ENCODE data around the gene TMIE. TPM values are rescaled to one million over a fixed set of nuclear protein-coding genes. Genes with fewer than 3 reads are reported as not detected.

TMIE gene
- total and polyA plus RNA-seq, 5 donors, result 0.40 to 0.95 (median 0.74) TPM

- intact Hi-C loops (cut with DNase I), result loop anchor here in 1 of 4 donors (10.0 kb wide), 1 partner anchor 124 kb away; no protein-coding TSS in a partner anchor
- H3K4me1 ChIP-seq (ENCODE audit: control insufficient read depth, insufficient read depth, low read length), result no peaks in the 10 kb centered on the region
- WGBS, result 93% methylated on average over 6 of the region's 6 CpGs
- no peak overlapping the region for H3K27ac ChIP-seq (ENCODE audit: low read length)
- no peaks in the 10 kb centered on the region for H3K27me3 ChIP-seq (ENCODE audit: control insufficient read depth, insufficient read depth)
- H3K9me3 ChIP-seq (ENCODE audit: control insufficient read depth, low read length), result no peaks in the 10 kb centered on the region
- DNase-seq (peak in 2 of 3 donors; percentile 13 to 39), ATAC-seq (no peak)
- H3K4me3 ChIP-seq (ENCODE audit: low read length), result no peak overlapping the region
Measured at GRCh38 chr3:46710671-46711295, 9.6 kb downstream of the TMIE start.

DNA sequence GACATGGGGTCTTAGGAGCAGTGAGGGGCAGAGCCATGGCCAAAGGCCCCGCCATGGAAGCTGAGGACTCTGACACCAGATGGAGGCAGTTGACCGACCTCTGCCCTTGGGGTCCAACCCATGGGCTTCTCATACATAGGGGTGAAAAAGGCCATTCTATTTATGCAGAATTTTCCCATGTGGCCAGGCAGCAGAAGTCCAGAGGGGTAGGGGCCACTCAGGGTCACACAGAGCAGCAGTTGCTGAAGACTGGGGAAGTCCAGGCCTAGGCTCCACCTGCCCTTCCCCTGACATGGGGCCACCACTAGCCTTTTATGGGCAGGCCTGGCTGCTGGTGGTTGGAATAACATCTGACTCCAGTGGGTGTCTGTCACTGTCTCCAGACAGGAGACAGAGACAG is 10.1 kb downstream of the TMIE start:
- intact Hi-C loops (cut with DNase I), result loop anchor here in 1 of 4 donors (10.0 kb wide), 1 partner anchor 123 kb away; no protein-coding TSS in a partner anchor
- WGBS, result 96% methylated on average over 2 of the region's 2 CpGs
- Histone ChIP-seq H3K4me3 (ENCODE audit: low read length) (no peak overlapping the region), H3K4me1 (ENCODE audit: control insufficient read depth, insufficient read depth, low read length) (no peaks in the 10 kb centered on the region), H3K27me3 (ENCODE audit: control insufficient read depth, insufficient read depth) (no peaks in the 10 kb centered on the region), H3K27ac (ENCODE audit: low read length) (no peak overlapping the region), H3K9me3 (ENCODE audit: control insufficient read depth, low read length) (no peaks in the 10 kb centered on the region)
- ATAC-seq (no peak), DNase-seq (peak in 1 of 3 donors; percentile 17)

DNA sequence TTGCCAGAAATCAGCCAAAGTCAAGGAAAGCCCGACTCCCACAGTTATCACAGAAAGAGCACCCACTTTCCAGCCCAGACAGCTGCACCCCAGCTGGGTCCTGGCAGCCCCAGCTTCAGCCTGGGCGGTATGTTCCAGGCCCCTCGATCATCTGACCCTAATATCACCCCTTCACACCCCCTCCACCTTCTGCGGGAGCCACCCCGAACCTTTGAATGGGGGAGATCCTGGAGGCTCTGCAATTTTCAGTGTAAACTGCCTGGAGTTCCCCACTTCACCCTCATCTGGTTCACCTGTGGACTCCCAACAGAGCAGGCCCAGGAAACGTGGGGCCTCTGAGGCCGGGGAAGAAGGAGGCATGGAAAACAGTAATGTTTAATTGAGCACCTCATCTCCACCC is 10.6 kb downstream of the TMIE start:
- intact Hi-C loops (cut with DNase I), result loop anchor here in 1 of 4 donors (10.0 kb wide), 1 partner anchor 123 kb away; no protein-coding TSS in a partner anchor
- H3K27ac ChIP-seq (ENCODE audit: low read length), result no peak overlapping the region
- no peak for DNase-seq

DNA sequence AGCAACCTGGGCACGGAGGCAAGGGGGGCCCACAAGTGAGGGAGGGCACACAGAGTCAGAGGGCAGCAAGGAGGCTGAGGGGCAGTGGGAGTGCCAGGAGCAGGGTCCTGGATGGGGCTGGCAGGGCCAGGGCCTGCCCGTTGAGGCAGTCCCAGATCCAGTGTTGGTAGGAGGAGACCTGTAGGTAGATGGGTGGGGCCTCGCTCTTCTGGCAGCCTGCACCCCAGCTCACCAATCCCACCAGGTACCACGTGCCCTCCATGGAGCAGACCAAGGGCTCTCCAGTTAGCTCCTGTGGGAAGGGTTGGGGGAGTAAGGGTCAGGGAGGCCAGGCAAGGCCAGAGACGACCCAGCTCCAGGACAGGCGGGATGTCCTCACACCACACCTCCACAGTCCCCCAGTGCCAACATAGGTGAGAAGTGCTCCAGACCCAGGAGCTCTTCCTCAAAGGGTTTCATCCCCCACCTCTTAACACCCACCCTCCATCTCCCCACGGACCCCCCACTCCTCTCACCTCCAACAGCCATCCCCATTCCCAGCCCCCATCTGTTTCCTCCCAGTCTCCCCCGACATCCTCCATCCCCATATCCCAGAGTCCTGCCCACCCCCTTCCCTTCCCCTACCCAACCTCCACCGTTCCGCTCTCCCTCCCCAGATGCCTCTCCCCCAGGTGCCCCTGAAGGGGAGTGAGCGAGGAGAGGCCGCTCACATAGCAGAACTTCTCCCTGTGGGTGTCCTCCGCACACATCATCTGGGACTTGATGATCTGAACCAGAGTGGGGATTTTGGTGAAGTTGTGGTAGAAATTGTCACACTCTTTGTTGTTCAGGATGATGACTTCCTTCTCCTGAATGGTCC is 11.2 kb downstream of the TMIE start:
- ATAC-seq (no peak), DNase-seq (peak in 1 of 3 donors; percentile 24)
- no peaks in the 10 kb centered on the region for H3K9me3 ChIP-seq (ENCODE audit: control insufficient read depth, low read length)
- intact Hi-C loops (cut with DNase I), result loop anchor here in 1 of 4 donors (10.0 kb wide), 1 partner anchor 122 kb away; no protein-coding TSS in a partner anchor
- WGBS, result 86% methylated on average over 13 of the region's 13 CpGs
- no peak overlapping the region for H3K27ac ChIP-seq (ENCODE audit: low read length)
- H3K4me1 ChIP-seq (ENCODE audit: control insufficient read depth, insufficient read depth, low read length), result no peaks in the 10 kb centered on the region
- H3K27me3 ChIP-seq (ENCODE audit: control insufficient read depth, insufficient read depth), result no peaks in the 10 kb centered on the region
- no peak overlapping the region for H3K4me3 ChIP-seq (ENCODE audit: low read length)

More for the DNA sequence above, 10.6 kb downstream of the TMIE start:
- Histone ChIP-seq H3K4me1 (ENCODE audit: control insufficient read depth, insufficient read depth, low read length) (no peaks in the 10 kb centered on the region), H3K9me3 (ENCODE audit: control insufficient read depth, low read length) (no peaks in the 10 kb centered on the region), H3K4me3 (ENCODE audit: low read length) (no peak overlapping the region), H3K27me3 (ENCODE audit: control insufficient read depth, insufficient read depth) (no peaks in the 10 kb centered on the region)
- 89% methylated on average over 7 of the region's 7 CpGs for WGBS
- no peak for ATAC-seq

DNA sequence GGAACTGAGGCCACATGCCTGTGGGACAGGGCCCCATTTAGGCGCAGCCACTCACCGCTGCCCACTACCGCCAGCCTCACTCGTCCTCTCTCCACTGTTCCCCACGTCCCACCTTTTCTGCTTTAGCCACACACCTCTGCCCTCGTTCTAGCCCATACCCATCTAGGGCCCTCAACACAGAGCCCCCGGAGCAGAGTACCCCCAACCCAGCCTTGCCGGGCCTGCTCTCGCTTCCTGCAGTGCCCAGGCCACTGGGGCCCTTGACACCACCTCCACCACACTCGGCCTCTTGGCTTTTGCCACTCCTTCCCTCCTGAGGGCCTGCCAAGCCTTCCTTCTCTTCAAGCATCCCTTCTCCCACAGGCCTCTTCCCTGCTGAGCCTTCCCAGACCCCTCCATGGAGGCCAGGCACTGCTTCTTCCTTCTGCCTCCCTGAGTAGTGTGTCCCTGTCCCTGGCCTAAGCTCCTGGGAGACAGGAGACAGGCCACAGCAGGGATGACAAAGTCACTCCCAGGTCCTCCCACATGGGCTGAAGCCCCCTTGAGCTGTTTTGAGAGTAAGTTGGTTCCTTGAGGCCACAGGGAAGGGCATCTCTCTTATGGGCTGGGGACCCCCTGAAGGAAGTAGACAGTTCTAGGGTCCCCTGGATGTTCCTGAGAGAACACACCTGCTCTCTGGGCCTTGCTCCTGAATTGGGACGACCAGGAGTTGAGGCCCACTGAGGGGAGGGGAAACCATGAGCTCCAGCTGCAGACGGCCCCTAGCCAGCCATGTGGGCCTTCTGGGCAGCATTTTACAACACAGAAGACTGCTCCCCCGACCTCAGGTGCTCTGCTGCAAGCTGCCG is 12.1 kb downstream of the TMIE start:
- DNase-seq (peak in 1 of 3 donors; percentile 2), ATAC-seq (no peak)
- H3K9me3 ChIP-seq (ENCODE audit: control insufficient read depth, low read length), result no peaks in the 10 kb centered on the region
- intact Hi-C loops (cut with DNase I), result loop anchor here in 1 of 4 donors (10.0 kb wide), 1 partner anchor 122 kb away; no protein-coding TSS in a partner anchor
- H3K27me3 ChIP-seq (ENCODE audit: control insufficient read depth, insufficient read depth), result no peaks in the 10 kb centered on the region
- WGBS, result 86% methylated on average over 14 of the region's 14 CpGs
- no peaks in the 10 kb centered on the region for H3K4me1 ChIP-seq (ENCODE audit: control insufficient read depth, insufficient read depth, low read length)
- H3K4me3 ChIP-seq (ENCODE audit: low read length), result no peak overlapping the region
- H3K27ac ChIP-seq (ENCODE audit: low read length), result no peak overlapping the region

DNA sequence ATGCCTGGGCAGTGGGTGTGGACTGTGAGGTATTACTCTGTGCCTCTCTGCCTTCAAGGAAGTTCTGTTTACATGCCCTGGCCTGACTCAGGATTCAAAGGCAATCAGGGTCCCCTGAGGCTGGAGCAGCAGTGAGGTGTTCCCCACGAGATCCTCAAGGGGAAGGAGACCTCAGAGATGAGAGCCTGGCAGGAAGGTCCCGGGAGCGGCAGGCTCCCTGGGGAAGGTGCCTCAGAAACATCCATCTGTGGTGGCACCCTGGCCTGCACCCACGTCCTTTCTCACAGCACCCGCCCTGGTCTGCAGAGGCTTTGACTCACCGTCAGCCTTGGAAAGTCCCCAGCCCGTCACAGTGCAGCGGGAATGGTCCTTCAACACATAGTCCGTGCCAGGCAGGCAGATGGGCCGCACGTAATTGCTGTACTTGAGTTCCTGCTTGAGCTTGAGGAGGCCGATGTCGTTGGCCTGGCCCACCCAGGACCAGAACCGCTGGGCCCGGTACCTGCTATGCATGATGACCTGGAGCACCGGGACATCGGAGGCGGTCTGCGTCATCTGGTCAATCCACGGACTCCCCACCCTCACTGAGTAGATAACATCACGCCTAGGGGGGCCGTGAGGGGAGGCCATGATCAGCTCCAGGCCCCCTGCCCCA is 12.8 kb downstream of the TMIE start:
- Histone ChIP-seq H3K27me3 (ENCODE audit: control insufficient read depth, insufficient read depth) (no peaks in the 10 kb centered on the region), H3K4me3 (ENCODE audit: low read length) (no peak overlapping the region), H3K27ac (ENCODE audit: low read length) (no peak overlapping the region), H3K9me3 (ENCODE audit: control insufficient read depth, low read length) (no peaks in the 10 kb centered on the region), H3K4me1 (ENCODE audit: control insufficient read depth, insufficient read depth, low read length) (no peaks in the 10 kb centered on the region)
- ATAC-seq (no peak), DNase-seq (peak in 2 of 3 donors; percentile 39 to 50)
- intact Hi-C loops (cut with DNase I), result loop anchor here in 1 of 4 donors (10.0 kb wide), 1 partner anchor 121 kb away; no protein-coding TSS in a partner anchor
- 86% methylated on average over 22 of the region's 22 CpGs for WGBS

GRCh38 chr3:46714728-46715506 is 13.7 kb downstream of the TMIE start:
- H3K27me3 ChIP-seq (ENCODE audit: control insufficient read depth, insufficient read depth), result no peaks in the 10 kb centered on the region
- H3K27ac ChIP-seq (ENCODE audit: low read length), result no peak overlapping the region
- ATAC-seq (no peak), DNase-seq (peak in 1 of 3 donors; percentile 3)
- no peaks in the 10 kb centered on the region for H3K4me1 ChIP-seq (ENCODE audit: control insufficient read depth, insufficient read depth, low read length)
- H3K4me3 ChIP-seq (ENCODE audit: low read length), result no peak overlapping the region
- 87% methylated on average over 10 of the region's 10 CpGs for WGBS
- H3K9me3 ChIP-seq (ENCODE audit: control insufficient read depth, low read length), result no peaks in the 10 kb centered on the region
- intact Hi-C loops (cut with DNase I), result loop anchor here in 1 of 4 donors (10.0 kb wide), 1 partner anchor 120 kb away; no protein-coding TSS in a partner anchor

DNA sequence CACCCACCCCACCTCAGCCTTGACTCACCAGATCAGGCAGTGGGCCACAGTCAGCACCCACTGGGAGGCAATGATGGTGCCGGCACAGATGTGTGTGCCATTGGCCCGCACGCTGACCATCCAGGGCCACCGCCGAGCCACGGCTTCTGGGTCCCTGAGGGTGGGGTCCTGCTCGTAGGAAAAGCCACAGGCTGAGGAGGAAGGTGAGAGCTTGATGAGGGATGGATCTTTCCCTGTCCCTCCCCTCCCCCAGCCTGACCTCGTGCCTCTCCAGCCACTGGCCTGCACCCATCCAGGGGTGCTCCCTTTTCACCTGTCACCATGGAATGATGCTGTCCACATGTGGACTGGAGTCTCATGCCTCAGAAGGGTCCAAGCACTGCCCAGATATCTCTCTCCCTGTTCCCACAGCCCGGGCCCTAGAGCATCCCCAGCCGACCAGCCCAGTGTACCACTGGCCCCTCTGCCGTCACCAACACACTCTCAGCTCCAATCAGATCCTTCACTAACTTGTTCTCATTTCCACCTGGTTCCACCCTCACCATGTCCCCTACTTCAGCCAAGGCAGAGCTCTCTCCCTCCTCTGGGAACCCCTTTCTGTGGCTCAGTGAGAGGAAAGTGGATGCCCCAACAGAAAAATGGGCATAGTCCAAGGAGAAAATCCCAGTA is 14.4 kb downstream of the TMIE start:
- ATAC-seq (no peak), DNase-seq (peak in 1 of 3 donors; percentile 24)
- WGBS, result 86% methylated on average over 11 of the region's 11 CpGs
- intact Hi-C loops (cut with DNase I), result loop anchor here in 1 of 4 donors (10.0 kb wide), 1 partner anchor 119 kb away; no protein-coding TSS in a partner anchor
- H3K9me3 ChIP-seq (ENCODE audit: control insufficient read depth, low read length), result no peaks in the 10 kb centered on the region
- H3K4me3 ChIP-seq (ENCODE audit: low read length), result no peak overlapping the region
- H3K4me1 ChIP-seq (ENCODE audit: control insufficient read depth, insufficient read depth, low read length), result no peaks in the 10 kb centered on the region
- no peaks in the 10 kb centered on the region for H3K27me3 ChIP-seq (ENCODE audit: control insufficient read depth, insufficient read depth)
- no peak overlapping the region for H3K27ac ChIP-seq (ENCODE audit: low read length)

Data from right cardiac atrium (tissue), 5 donors.